Gastrocnemius medialis (tissue), 4 donors: ENCODE measurements around the gene REG3G.

Experiments
- CTCF ChIP-seq, 5 experiments: fragments of 450-650 bp in 3 of 5; fragments of 200-600 bp in 2 of 5; sonication (generic) in 2 of 5; IDR thresholded peaks in 4 of 5; conservative IDR thresholded peaks in 1 of 5; 1 replicate in 4 of 5; 2 replicates in 1 of 5; pipeline ENCODE4 v1.5.1; 2016 to 2019; ENCODE audit warnings: antibody characterized with exemption in 5 of 5, mild to moderate bottlenecking in 3 of 5, moderate library complexity in 3 of 5
- POLR2A ChIP-seq, 2 donors: fragments of 450-650 bp; IDR thresholded peaks; one replicate each; pipeline ENCODE4 v1.6.1; 2017; ENCODE audit warnings: antibody characterized with exemption in 2 of 2, mild to moderate bottlenecking in 2 of 2, moderate library complexity in 2 of 2

GRCh38 chr2:79005216-79005615, 20.3 kb upstream of the REG3G start:
- TF ChIP-seq CTCF (IDR thresholded peaks at IDR 0.05 in 4 of 5, conservative IDR thresholded peaks at IDR 0.05 in 1 of 5): no peak
- TF ChIP-seq POLR2A (IDR thresholded peaks at IDR 0.05): no peak
